ENCODE measurements around the gene CADM2. TPM values are rescaled to one million over a fixed set of nuclear protein-coding genes. Genes with fewer than 3 reads are reported as not detected.

The CADM2 gene
- total RNA-seq, 1 experiment from 2014 or later = not detected

DNA sequence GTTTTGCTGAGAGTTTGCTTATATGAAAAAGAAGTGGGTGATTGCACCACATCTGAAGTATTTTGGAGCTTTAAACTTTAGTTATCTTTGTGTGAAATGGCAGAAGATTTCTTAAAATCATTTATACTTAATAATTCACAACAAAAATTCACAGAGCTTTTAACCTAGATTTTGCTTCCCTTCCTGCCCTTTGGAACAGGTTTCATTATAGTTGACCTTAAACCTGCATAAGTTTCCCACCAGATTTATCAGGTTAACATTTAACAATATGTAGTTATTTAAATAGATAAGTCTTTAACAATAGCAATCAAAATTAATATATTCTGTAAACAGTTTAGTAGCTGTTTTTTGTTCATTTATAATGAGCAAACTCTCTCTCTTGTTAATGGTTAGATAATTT is 30.3 kb downstream of the CADM2 start:
- H3K4me2 ChIP-seq (ENCODE audit: low read depth, low read length, poor library complexity, severe bottlenecking) = no peak overlapping the region
- H3K27me3 ChIP-seq (ENCODE audit: low read length) = no peaks in the 10 kb centered on the region
- no peaks in the 10 kb centered on the region for H3K36me3 ChIP-seq (ENCODE audit: insufficient read depth, low read length)
- no peak overlapping the region for H3K4me3 ChIP-seq (ENCODE audit: low read length)
- no peaks in the 10 kb centered on the region for H4K20me1 ChIP-seq (ENCODE audit: insufficient read depth, low read depth, low read length)
- no peak for DNase-seq
- H3K27ac ChIP-seq (ENCODE audit: low read length) = no peak overlapping the region
- H3K9me3 ChIP-seq (ENCODE audit: low read length) = peaks cover 4% of the 10 kb centered on the region; the same call in 1 of the 2 replicates
- H3K79me2 ChIP-seq (ENCODE audit: low read length) = no peaks in the 10 kb centered on the region
- no peaks in the 10 kb centered on the region for H3K9me2 ChIP-seq (replicated peaks; ENCODE audit: insufficient read depth, low read length)
- no peak overlapping the region for H2AFZ ChIP-seq (ENCODE audit: low read length)
- no peak overlapping the region for H3K9ac ChIP-seq (ENCODE audit: low read length)
- no peaks in the 10 kb centered on the region for H3K4me1 ChIP-seq (ENCODE audit: low read length)

DNA sequence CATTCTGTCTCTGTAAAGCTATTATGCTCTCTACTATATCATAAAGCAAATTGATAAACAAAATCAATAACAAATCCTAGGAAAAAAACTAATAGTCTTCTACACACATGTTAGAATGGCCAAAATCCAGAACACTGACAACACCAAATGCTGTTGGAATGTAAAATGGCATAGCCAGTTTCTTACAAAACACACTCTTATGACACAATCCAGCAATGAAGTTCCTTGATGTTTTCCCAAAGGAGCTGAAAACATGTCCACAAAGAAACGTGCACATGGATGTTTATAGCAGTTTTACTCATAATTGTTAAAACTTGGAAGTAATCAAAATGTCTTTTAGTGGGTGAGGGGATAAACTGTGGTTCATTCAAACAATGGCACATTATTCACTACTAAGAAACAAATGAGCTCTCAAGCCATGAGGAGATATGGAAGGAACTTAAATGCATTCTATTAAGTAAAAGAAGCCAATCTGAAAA is 32.7 kb downstream of the CADM2 start:
- no peak overlapping the region for H2AFZ ChIP-seq (ENCODE audit: low read length)
- no peak overlapping the region for H3K27ac ChIP-seq (ENCODE audit: low read length)
- H3K4me2 ChIP-seq (ENCODE audit: low read depth, low read length, poor library complexity, severe bottlenecking) = no peak overlapping the region
- H3K9me2 ChIP-seq (replicated peaks; ENCODE audit: insufficient read depth, low read length) = no peaks in the 10 kb centered on the region
- H3K9me3 ChIP-seq (ENCODE audit: low read length) = peaks cover 9% of the 10 kb centered on the region; the same call in 1 of the 2 replicates
- no peaks in the 10 kb centered on the region for H4K20me1 ChIP-seq (ENCODE audit: insufficient read depth, low read depth, low read length)
- H3K4me3 ChIP-seq (ENCODE audit: low read length) = no peak overlapping the region
- no peak for DNase-seq
- H3K36me3 ChIP-seq (ENCODE audit: insufficient read depth, low read length) = no peaks in the 10 kb centered on the region
- no peaks in the 10 kb centered on the region for H3K27me3 ChIP-seq (ENCODE audit: low read length)
- no peaks in the 10 kb centered on the region for H3K79me2 ChIP-seq (ENCODE audit: low read length)
- no peaks in the 10 kb centered on the region for H3K4me1 ChIP-seq (ENCODE audit: low read length)
- no peak overlapping the region for H3K9ac ChIP-seq (ENCODE audit: low read length)

DNA sequence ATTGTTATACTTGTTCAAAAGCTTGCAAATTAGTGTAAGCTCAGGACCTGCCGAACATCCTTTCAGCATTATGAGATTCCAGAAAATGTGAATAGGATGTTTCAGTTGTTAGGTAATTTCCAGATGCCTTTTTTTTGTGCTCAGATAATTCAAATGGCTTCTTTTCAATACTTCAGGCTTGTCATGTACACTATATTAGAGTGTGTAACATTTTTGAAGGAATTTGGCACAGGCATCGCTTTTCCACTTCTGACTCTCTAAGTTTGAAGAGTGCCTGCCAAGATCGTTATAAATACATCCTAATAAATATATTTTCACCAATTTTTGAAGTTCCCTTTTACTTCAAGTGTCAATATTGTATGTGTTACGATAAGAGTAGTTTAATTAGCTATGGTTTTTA is 35.2 kb downstream of the CADM2 start:
- Histone ChIP-seq H3K9me2 (replicated peaks; ENCODE audit: insufficient read depth, low read length) (no peaks in the 10 kb centered on the region), H3K4me2 (ENCODE audit: low read depth, low read length, poor library complexity, severe bottlenecking) (no peak overlapping the region), H4K20me1 (ENCODE audit: insufficient read depth, low read depth, low read length) (no peaks in the 10 kb centered on the region), H3K27me3 (ENCODE audit: low read length) (no peaks in the 10 kb centered on the region), H3K79me2 (ENCODE audit: low read length) (no peaks in the 10 kb centered on the region), H3K9me3 (ENCODE audit: low read length) (peaks cover 21% of the 10 kb centered on the region), H3K27ac (ENCODE audit: low read length) (no peak overlapping the region), H3K36me3 (ENCODE audit: insufficient read depth, low read length) (no peaks in the 10 kb centered on the region), H3K9ac (ENCODE audit: low read length) (no peak overlapping the region), H3K4me1 (ENCODE audit: low read length) (no peaks in the 10 kb centered on the region), H3K4me3 (ENCODE audit: low read length) (no peak overlapping the region), H2AFZ (ENCODE audit: low read length) (no peak overlapping the region)
- DNase-seq = no peak

DNA sequence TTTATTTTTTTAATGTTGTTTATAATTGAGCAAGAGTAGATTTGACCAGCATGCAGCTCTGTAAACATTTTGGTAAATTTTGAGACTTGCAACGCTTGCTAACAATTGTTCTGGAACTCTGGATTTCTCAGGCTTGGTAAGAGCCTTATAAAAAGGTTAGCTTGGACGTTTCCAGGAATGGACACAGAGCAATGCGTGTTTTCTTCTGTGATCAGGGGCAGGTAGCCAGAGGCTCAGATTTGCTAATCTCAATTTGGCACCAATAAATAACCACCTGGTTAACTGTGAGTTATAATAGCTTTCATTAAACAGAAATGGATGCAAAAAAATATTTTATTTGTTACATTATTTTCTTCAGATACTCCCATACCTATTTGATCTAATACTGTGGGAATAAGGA is 39.8 kb downstream of the CADM2 start:
- Histone ChIP-seq H3K27me3 (ENCODE audit: low read length) (no peaks in the 10 kb centered on the region), H3K9ac (ENCODE audit: low read length) (no peak overlapping the region), H3K27ac (ENCODE audit: low read length) (no peak overlapping the region), H3K79me2 (ENCODE audit: low read length) (no peaks in the 10 kb centered on the region), H3K4me3 (ENCODE audit: low read length) (no peak overlapping the region), H3K36me3 (ENCODE audit: insufficient read depth, low read length) (no peaks in the 10 kb centered on the region), H3K4me2 (ENCODE audit: low read depth, low read length, poor library complexity, severe bottlenecking) (no peak overlapping the region), H3K9me3 (ENCODE audit: low read length) (peaks cover 24% of the 10 kb centered on the region), H3K4me1 (ENCODE audit: low read length) (no peaks in the 10 kb centered on the region), H2AFZ (ENCODE audit: low read length) (no peak overlapping the region), H4K20me1 (ENCODE audit: insufficient read depth, low read depth, low read length) (no peaks in the 10 kb centered on the region), H3K9me2 (replicated peaks; ENCODE audit: insufficient read depth, low read length) (no peaks in the 10 kb centered on the region)
- no peak for DNase-seq

DNA sequence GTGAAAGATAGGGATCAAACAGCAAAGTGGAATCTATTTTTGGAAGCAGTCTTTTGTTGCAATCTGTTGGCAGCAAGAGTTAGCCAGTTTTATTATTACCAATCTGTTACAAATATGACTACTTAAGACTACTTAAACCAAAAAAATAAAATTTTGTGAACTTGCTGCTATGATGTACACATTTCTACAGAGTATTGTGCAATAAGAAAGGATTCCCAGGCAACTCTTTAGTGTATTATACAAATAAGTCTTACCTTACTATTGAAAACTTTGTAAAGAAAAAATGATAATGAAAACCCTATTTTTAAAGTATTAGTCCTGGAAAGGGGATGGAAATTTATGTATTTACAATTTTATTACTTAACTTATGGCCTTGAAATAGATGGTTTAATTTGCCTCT is 44.7 kb downstream of the CADM2 start:
- H3K4me2 ChIP-seq (ENCODE audit: low read depth, low read length, poor library complexity, severe bottlenecking) = no peak overlapping the region
- peaks cover 7% of the 10 kb centered on the region; the same call in 1 of the 2 replicates for H3K9me3 ChIP-seq (ENCODE audit: low read length)
- no peaks in the 10 kb centered on the region for H4K20me1 ChIP-seq (ENCODE audit: insufficient read depth, low read depth, low read length)
- no peak for DNase-seq
- H3K4me1 ChIP-seq (ENCODE audit: low read length) = no peaks in the 10 kb centered on the region
- H3K27ac ChIP-seq (ENCODE audit: low read length) = no peak overlapping the region
- H3K9me2 ChIP-seq (replicated peaks; ENCODE audit: insufficient read depth, low read length) = no peaks in the 10 kb centered on the region
- H2AFZ ChIP-seq (ENCODE audit: low read length) = no peak overlapping the region
- no peak overlapping the region for H3K4me3 ChIP-seq (ENCODE audit: low read length)
- no peaks in the 10 kb centered on the region for H3K79me2 ChIP-seq (ENCODE audit: low read length)
- no peaks in the 10 kb centered on the region for H3K27me3 ChIP-seq (ENCODE audit: low read length)
- no peaks in the 10 kb centered on the region for H3K36me3 ChIP-seq (ENCODE audit: insufficient read depth, low read length)
- no peak overlapping the region for H3K9ac ChIP-seq (ENCODE audit: low read length)

DNA sequence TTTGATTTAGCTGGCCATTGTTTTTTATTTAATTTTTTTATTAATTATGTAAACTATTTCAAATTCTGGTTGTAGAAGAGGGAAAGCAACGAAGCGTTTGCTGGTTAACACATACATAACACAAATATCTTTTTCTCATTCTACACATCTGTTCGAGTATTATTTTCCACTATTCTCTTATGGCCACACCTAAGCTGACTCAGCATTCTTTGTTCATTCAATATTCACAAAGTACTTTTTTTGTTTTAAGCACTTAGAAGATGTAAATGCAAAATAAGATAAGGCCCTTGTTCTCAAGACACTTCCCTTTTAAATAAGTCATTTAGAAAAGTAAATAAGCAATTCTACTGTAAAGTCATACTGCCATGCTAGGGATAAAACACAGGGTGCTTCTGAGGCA is 45.4 kb downstream of the CADM2 start:
- Histone ChIP-seq H3K27me3 (ENCODE audit: low read length) (no peaks in the 10 kb centered on the region), H3K36me3 (ENCODE audit: insufficient read depth, low read length) (no peaks in the 10 kb centered on the region), H3K9me3 (ENCODE audit: low read length) (peaks cover 7% of the 10 kb centered on the region; the same call in 1 of the 2 replicates), H2AFZ (ENCODE audit: low read length) (no peak overlapping the region), H3K4me1 (ENCODE audit: low read length) (no peaks in the 10 kb centered on the region), H3K9me2 (replicated peaks; ENCODE audit: insufficient read depth, low read length) (no peaks in the 10 kb centered on the region), H3K4me2 (ENCODE audit: low read depth, low read length, poor library complexity, severe bottlenecking) (no peak overlapping the region), H3K79me2 (ENCODE audit: low read length) (no peaks in the 10 kb centered on the region), H4K20me1 (ENCODE audit: insufficient read depth, low read depth, low read length) (no peaks in the 10 kb centered on the region), H3K4me3 (ENCODE audit: low read length) (no peak overlapping the region), H3K9ac (ENCODE audit: low read length) (no peak overlapping the region), H3K27ac (ENCODE audit: low read length) (no peak overlapping the region)
- DNase-seq = no peak

DNA sequence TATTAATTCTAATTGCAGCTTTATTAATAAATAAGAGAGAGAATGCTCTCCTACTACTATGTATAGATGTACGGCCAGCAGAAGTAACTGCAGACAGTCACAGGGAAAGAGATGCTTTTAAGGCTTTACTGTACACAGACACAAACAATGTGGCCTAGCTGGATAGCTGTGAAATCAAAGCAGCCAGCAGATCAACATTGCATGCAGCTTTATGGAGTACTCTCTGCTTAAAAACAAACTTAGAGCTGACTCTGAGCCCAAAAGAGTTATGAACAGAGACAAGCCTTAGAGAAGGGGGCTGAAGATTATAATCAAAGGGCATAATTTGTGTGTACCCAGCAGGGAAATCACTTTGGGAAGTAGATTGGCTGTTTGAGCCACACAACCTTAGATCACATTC is 47.2 kb downstream of the CADM2 start:
- no peaks in the 10 kb centered on the region for H4K20me1 ChIP-seq (ENCODE audit: insufficient read depth, low read depth, low read length)
- no peak overlapping the region for H3K9ac ChIP-seq (ENCODE audit: low read length)
- no peak overlapping the region for H2AFZ ChIP-seq (ENCODE audit: low read length)
- no peaks in the 10 kb centered on the region for H3K36me3 ChIP-seq (ENCODE audit: insufficient read depth, low read length)
- no peak for DNase-seq
- no peaks in the 10 kb centered on the region for H3K27me3 ChIP-seq (ENCODE audit: low read length)
- H3K27ac ChIP-seq (ENCODE audit: low read length) = no peak overlapping the region
- no peak overlapping the region for H3K4me2 ChIP-seq (ENCODE audit: low read depth, low read length, poor library complexity, severe bottlenecking)
- no peaks in the 10 kb centered on the region for H3K9me2 ChIP-seq (replicated peaks; ENCODE audit: insufficient read depth, low read length)
- H3K79me2 ChIP-seq (ENCODE audit: low read length) = no peaks in the 10 kb centered on the region
- peaks cover 6% of the 10 kb centered on the region for H3K9me3 ChIP-seq (ENCODE audit: low read length)
- H3K4me1 ChIP-seq (ENCODE audit: low read length) = no peaks in the 10 kb centered on the region
- no peak overlapping the region for H3K4me3 ChIP-seq (ENCODE audit: low read length)

DNA sequence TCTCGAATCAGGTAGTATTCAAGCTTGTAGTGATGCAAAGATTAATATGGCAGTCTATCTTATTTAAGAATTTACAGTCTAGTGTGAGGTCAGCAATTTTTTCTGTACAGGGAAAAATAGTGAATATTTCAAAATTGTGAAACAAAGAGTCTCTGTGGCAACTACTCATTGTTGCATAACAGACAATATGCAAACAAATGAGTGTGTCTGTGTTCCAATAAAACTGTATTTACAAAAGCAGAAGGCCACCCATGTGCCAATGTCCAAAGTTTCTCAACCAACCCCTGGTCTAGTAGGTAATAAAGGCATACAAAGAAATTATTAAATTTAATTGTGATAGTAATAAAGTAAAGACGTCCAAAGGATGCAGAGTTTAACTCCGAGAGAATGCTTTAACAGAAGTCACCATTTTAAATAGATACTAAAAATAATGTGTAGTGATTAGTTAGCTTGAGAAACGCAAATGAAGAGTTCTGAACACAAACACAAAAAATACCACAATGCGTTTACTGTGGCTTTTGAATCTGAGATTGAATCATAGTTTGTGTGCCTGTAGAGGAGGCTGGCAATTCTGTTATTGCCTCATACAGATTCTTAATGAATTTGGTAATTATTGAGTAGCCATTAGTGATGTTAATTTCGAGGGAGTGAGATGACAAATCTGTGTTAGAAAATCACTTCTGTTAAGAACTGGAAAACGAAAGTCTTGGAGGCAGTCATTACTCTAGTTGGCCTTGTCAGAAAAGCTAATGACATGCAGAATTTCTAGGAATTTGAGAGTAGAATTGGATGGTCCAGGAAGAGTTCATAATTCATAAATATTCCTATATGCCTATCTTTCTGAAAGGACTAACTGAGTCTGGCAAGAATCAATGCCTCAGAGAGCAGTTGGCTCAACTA is 48.7 kb downstream of the CADM2 start:
- no peak overlapping the region for H3K4me3 ChIP-seq (ENCODE audit: low read length)
- no peaks in the 10 kb centered on the region for H3K4me1 ChIP-seq (ENCODE audit: low read length)
- no peaks in the 10 kb centered on the region for H3K79me2 ChIP-seq (ENCODE audit: low read length)
- no peak for DNase-seq
- H2AFZ ChIP-seq (ENCODE audit: low read length) = no peak overlapping the region
- H3K4me2 ChIP-seq (ENCODE audit: low read depth, low read length, poor library complexity, severe bottlenecking) = no peak overlapping the region
- H3K36me3 ChIP-seq (ENCODE audit: insufficient read depth, low read length) = no peaks in the 10 kb centered on the region
- no peaks in the 10 kb centered on the region for H3K27me3 ChIP-seq (ENCODE audit: low read length)
- H3K27ac ChIP-seq (ENCODE audit: low read length) = no peak overlapping the region
- no peaks in the 10 kb centered on the region for H3K9me2 ChIP-seq (replicated peaks; ENCODE audit: insufficient read depth, low read length)
- H3K9ac ChIP-seq (ENCODE audit: low read length) = no peak overlapping the region
- H4K20me1 ChIP-seq (ENCODE audit: insufficient read depth, low read depth, low read length) = no peaks in the 10 kb centered on the region
- H3K9me3 ChIP-seq (ENCODE audit: low read length) = peaks cover 3% of the 10 kb centered on the region

Data from Karpas-422 (cell line).